ENCODE measurements around the gene CCNK.

GRCh38 chr14:99497341-99497740 is 16.1 kb downstream of the CCNK start:
- TF ChIP-seq POLR2A (IDR thresholded peaks at IDR 0.05) (no peak), EP300 (IDR thresholded peaks at IDR 0.05) (no peak)
- TF ChIP-seq, protein P1, sequence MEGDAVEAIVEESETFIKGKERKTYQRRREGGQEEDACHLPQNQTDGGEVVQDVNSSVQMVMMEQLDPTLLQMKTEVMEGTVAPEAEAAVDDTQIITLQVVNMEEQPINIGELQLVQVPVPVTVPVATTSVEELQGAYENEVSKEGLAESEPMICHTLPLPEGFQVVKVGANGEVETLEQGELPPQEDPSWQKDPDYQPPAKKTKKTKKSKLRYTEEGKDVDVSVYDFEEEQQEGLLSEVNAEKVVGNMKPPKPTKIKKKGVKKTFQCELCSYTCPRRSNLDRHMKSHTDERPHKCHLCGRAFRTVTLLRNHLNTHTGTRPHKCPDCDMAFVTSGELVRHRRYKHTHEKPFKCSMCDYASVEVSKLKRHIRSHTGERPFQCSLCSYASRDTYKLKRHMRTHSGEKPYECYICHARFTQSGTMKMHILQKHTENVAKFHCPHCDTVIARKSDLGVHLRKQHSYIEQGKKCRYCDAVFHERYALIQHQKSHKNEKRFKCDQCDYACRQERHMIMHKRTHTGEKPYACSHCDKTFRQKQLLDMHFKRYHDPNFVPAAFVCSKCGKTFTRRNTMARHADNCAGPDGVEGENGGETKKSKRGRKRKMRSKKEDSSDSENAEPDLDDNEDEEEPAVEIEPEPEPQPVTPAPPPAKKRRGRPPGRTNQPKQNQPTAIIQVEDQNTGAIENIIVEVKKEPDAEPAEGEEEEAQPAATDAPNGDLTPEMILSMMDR (IDR thresholded peaks at IDR 0.05): no peak

Measured in tibial nerve (tissue), 4 donors.